ENCODE measurements around the gene NGRN.
"Not testable (repeated sequence)": the region's sequence is repeated elsewhere in the genome, so short reads cannot be mapped to it uniquely, and the experiment has no call there.

Gene NGRN

DNA sequence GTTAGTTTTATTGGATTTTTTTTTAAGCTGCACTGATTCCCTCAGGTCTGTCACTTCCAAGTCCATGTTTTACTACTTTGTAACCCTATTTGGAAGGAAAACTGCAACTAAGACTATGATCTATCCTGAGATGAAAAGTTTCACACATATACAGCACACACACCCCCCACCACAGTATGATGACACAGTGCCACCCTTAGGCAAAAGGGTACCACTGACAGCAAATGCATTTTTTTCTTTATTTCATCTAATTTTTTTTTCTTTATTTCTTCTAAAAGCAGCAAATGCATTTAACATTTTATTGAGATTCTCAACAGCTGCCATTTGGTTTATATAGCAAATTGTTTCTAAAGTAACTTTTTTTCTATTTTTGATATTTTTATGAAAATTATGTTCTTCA is 21.2 kb downstream of the NGRN start:
- peak; percentile 13 for DNase-seq

- no peak for DNase-seq
Observed at GRCh38 chr15:90287101-90287500, 21.6 kb downstream of the NGRN start.

- no peak for DNase-seq
Observed at GRCh38 chr15:90287946-90288345, 22.5 kb downstream of the NGRN start.

DNA sequence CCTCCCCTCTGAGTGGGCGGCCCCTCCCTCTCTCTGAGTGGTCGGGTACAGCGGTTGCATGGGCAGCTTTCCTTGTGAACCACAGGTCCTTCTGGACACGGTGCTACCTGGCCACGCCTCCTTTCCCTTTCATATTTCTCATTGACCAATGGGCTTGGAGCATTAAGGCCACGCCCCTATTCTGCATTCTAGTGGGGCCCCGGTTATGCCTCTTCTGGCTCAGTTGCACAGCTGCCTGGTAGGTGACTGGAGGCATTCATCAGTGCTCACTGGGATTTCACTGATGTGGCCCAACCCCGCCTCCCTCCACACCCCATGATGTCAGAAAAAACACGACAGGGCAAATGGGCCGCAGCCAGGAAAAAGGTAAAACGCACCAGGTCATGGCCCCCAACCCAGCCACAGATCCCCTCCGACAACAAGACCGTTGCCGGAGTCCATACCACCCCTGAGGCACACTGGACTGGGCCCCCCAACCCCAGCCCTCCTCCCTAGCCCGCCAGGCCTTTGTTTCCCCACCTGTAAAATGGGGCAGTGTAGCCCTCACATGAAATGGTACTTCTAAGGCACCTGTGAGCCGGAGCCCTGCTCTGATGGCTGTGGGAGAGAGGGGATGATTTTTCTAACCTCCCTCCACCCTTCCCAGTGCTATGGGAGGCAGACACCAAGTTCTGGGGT is 26.3 kb downstream of the NGRN start:
- no peak for DNase-seq

- peak; percentile 57 for DNase-seq
Observed at GRCh38 chr15:90293040-90293810, 27.8 kb downstream of the NGRN start.

DNA sequence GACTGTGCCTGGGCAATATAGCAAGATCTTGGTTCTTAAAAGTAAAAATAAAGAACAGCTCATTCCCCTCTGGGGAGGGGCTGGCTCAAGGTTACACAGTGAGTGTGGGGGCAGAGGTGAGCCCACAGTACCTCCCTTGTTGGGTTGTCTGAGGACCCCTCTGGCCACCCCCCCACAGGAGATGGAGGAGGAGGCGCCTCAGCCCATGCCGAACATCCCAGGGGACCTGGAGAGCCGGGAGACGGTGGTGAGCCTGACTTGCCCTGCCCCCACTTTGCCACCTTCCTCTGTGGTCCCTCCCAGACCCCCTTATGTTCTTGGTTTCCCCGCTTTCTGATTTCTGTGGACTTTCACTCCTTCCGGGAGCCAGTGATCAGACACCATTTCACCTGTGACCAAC is 28.7 kb downstream of the NGRN start:
- no peak for DNase-seq

GRCh38 chr15:90294601-90295269 is 29.3 kb downstream of the NGRN start:
- no peak for DNase-seq

- DNase-seq, result no peak
Observed at GRCh38 chr15:90295270-90295648, 29.8 kb downstream of the NGRN start.

DNA sequence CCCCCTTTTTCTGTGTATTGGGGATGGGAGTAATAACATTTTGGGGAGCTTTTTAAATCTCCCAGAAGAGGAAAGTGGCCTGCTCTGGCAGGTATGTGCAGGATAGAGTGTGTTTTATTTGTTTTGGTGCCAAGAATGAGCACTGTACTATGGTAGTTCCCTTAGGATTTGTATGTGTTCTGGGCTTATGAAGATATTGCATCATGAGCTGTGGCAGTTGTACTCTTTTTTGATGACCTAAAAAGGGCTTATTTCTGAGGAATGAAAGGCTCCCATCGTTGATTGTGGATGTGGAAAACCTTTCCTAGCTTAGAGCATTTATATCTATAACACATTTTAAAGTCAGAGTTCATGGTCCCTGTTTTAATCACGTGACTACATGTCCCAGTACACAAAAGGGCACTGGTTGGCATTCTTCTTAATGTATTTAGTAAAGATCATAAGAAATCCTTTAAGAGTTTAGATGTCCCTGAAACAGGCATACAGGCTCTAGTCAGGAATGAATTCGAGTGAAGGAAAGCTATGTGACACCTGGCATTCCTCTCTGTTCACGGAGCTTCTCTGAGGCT is 30.9 kb downstream of the NGRN start:
- not testable (repeated sequence) for DNase-seq

- no peak for DNase-seq
Observed at GRCh38 chr15:90297021-90297420, 31.5 kb downstream of the NGRN start.

DNA sequence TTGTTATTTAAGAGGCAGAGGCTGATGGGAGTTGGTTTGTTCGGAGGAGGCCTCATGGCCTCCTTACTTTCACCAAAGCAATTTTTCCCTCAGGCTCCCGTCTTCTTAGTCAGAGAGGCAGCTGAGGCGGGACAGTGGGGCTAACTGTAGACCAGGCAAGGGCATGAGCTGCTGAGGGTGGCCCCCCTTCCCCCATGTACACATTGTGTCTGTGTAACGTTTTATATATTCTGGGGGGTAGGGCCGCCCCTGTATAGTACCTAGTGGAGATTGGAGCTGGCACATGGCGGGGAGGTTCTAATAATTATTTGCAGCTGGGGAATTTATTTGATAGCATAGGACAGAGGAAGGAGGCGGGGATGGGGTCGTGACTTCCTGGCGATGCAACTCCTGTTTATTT is 35.1 kb downstream of the NGRN start:
- no peak for DNase-seq

DNA sequence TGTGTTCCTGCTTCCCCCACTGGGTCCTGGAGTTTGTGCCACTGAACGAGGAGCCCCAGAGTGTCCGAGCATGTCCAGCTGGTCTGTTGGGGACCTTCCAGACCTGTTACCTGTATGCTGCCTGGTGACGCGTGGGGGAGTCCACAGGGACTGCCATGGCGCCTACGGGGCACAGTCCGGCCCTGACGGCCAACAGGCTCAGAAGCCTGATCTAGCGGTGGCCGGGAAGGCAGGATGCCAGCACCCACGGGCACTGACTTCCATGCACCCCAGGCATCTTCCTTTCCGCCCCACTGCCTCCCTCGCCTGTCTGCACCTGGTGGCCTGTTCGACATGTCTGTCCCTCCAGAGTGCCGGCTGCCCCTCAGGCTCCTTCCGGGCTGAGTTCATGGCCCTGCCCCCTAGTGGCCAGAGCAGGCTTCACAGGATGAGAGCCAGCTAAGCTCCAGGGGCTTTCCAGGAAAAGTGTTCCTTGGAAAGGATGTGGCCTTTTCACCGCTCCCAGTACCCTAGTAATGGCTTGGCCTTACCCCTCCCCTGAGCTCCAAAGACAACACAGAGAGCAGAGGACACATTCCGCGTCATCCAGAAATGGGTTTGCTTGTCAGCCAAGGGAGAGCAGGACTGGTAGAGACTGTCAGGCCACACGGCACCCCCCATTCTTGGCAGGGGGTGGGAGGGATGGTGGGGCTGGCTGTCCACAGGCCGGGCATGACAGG is 35.7 kb downstream of the NGRN start:
- peak; percentile 37 for DNase-seq

GRCh38 chr15:90301707-90302300 is 36.3 kb downstream of the NGRN start:
- no peak for DNase-seq

DNA sequence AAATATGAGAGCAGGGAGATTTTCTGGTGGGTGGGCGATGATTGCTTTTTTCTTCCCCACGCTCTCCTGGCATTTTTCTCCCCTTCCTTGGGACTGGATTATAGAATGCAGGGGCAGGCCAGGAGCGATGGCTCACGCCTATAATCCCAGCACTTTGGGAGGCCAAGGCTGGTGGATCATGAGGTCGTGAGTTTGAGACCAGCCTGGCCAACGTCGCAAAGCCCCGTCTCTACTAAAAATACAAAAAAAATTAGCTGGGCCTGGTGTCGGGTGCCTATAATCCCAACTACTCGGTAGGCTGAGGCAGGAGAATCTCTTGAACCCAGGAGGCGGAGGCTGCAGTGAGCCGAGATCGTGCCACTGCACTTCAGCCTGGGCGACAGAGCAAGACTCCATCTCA is 39.9 kb downstream of the NGRN start:
- DNase-seq, result not testable (repeated sequence)

- no peak for DNase-seq
Observed at GRCh38 chr15:90305932-90306331, 40.5 kb downstream of the NGRN start.

DNA sequence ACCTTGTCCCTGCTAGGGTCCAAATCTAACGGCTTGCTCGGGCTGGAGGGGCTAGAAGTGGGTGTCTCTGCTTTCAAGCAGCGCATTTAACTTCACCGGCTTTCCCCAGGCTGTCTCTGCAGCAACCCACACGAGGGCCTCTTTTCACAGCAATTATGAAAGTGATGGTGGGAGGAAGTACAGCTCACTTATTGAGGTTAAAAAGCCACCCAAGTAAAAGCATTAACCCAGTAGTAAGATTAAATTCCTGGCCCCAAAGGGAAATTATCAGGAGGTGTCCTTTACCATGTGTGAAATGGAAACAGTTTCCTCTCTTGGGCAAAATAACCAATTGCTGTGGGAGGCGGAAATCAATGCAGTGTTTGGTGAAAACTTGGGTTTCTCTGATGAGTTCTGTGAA is 41.1 kb downstream of the NGRN start:
- peak; percentile 31 for DNase-seq

- DNase-seq, result no peak
Observed at GRCh38 chr15:90307661-90308060, 42.2 kb downstream of the NGRN start.

GRCh38 chr15:90309020-90309419 is 43.5 kb downstream of the NGRN start:
- DNase-seq, result no peak

- no peak for DNase-seq
Observed at GRCh38 chr15:90315278-90315982, 50.0 kb downstream of the NGRN start.

- DNase-seq, result no peak
Observed at GRCh38 chr15:90316139-90316538, 50.7 kb downstream of the NGRN start.

DNA sequence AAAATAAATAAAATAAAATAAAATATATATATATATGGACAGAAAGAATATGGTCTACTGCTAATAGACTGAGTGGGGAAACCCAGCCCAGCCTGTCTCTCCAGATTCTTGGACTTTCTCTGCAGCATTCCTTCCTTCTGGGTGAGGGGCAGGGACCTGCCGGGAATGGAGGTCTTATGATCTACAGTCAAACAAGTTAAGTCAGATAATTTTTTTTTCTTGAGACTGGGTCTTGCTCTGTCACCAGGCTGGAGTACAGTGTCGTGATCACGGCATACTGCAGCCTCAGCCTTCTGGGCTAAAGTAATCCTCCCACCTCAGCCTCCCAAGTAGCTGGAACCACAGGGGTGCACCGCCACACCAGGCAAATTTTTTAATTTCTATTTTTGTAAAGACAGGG is 53.1 kb downstream of the NGRN start:
- DNase-seq, result no peak

Measured in stimulated activated naive CD4-positive, alpha-beta T cell treated with Interleukin-2 at 50 U/mL for 16 hours (primary cell).